ENCODE data around the gene LGR4.

GRCh38 chr11:27328614-27329013 is 144.0 kb downstream of the LGR4 start:
- no peak for TF ChIP-seq CTCF (conservative IDR thresholded peaks at IDR 0.05; ENCODE audit: low read length)
- TF ChIP-seq EZH2phosphoT487 (IDR thresholded peaks at IDR 0.05; ENCODE audit: borderline replicate concordance, low read depth, low read length) = no peak

Data from OCI-LY7 (cell line).